GM18870 (cell line): Measurements from ENCODE around the gene SLC22A5.

ENCODE experiments used
- ATAC-seq: cut with Tn5 transposase; IDR thresholded peaks from one replicate; pipeline ENCODE4 v1.9.1; 2021; ENCODE audit warnings: moderate library complexity; ENCODE audit not compliant: unreplicated experiment

The SLC22A5 gene

DNA sequence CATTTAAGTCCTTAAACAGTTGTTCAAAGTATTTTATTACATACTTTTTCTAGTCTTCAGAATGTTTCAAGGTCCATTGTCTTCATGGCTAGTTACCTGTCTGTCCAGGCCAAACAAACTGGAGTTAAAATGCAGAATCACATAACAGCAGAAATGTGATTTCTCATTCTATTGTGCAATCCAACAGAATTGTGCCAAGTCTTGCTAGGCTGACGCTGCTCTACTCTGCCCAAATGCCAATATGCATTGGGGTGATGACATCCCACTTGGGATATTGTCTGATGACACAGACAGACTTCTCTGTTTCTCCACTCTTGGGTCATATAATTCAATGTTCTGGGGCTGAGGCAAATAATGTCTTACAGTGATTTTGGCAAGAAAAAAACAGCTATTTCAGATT lies 5.2 kb upstream of the SLC22A5 start:
- no peak for ATAC-seq

DNA sequence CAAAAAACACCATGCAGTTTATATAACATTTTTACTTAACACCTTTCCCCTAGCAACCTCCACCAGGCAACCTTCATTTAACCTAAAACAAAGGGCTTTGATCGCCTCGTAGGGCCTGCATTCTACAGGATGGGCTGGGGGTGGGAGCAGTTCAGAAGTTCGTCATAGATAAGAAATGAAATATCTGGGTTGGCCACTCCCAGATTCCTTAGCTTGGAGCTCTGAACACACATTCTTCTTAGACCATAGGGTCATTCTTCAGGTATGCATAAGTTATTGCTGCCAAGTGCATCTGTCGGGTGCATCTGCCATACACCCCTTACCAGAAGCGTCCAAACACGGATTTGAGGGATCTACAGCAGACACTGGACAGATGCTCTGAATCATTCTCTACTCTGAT lies 4.3 kb upstream of the SLC22A5 start:
- no peak for ATAC-seq

DNA sequence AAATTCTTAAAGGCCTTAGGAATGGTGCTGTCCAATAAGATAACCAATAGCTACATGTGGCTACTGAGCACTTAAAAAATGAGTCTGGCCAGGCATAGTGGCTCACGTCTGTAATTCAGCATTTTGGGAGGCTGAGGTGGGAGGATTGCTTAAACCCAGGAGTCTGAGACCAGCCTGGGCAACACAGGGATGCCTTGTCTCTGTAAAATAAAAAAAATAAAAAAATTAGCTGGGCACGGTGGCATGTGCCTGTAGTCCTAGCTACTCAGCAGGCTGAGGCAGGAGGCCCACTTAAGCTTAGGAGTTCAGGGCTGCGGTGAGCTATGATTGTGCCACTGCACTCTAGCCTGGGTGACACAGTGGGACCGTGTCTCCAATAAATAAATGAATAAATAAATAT lies 1.3 kb upstream of the SLC22A5 start:
- ATAC-seq = no peak

DNA sequence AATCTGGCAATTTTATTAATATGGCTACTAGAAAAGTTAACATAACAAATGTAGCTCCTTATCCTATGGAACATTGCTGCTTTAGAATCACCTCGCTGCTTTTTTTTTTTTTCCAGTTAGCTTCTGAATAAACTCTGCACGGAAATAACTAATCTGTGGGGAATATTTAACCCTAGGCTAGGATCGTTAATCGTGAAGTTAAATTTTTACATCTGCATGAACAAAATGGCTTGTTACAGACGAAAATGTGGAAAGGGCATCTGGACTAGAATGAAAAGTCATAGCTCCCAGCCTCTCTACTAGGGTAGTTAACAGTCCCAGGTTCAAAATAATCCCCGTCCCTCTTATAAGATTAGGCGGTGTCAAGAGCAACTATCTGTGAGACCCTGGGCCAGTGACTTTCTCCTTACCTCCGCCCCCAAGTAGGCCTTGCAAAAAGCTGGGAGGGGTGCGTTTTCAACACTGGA lies 470 bp upstream of the SLC22A5 start:
- peak; percentile 32 for ATAC-seq

DNA sequence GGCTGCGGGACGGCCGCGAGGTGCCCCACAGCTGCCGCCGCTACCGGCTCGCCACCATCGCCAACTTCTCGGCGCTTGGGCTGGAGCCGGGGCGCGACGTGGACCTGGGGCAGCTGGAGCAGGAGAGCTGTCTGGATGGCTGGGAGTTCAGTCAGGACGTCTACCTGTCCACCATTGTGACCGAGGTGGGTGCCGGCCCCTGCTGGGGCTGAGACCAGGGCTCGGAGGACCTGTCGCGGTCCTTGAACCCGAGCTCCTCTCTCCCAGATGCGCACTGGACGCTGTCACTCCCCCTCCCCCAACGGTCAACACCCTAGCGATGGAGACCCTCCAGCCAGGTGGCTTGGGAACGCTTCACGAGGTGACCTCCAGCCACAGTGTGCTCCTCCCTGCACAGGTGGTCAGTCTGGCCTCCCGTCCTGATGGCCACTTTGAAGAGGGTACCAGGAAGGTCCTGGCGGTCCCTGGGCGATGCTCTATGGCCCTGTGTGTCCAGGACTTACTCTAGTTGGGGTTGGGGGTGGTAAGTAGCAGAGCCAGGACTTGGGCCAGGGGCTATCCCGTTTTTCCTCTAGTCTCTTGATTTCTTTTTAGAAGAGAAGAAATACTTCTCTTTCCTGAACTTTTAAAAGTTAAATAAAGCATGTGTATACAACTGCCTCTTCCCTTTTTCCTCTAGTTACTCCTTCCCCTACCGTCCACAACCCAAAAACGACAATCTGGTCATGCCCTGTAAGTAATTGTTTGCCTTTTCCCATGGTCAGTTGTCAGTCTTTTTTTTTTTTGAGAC lies 866 bp downstream of the SLC22A5 start:
- ATAC-seq = no peak

DNA sequence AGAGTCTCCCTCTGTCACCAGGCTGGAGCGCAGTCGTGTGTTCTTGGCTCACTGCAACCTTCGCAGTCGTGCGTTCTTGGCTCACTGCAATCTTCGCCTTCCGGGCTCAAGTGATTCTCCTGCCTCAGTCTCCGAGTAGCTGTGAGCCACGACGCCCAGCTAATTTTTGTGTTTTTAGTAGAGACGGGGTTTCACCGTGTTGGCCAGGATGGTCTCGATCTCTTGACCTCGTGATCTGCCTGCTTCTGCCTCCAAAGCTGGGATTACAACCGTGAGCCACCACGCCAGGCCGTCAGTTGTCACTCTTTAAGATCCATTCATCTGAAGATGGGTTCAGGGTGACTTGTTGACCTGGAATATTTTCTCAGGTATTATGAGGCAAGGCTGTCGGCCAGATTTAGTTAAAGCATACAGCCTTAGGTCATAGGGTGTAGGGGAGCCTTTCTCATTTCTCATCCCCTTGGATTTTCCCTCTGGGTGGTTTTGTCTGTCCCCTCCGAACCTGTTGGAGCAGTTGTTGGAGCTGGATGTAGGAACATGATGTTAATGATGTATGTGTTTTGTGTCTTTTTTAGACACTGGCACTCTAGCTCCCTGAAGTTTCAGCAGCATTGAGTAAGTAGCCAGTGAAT lies 1.6 kb downstream of the SLC22A5 start:
- no peak for ATAC-seq

DNA sequence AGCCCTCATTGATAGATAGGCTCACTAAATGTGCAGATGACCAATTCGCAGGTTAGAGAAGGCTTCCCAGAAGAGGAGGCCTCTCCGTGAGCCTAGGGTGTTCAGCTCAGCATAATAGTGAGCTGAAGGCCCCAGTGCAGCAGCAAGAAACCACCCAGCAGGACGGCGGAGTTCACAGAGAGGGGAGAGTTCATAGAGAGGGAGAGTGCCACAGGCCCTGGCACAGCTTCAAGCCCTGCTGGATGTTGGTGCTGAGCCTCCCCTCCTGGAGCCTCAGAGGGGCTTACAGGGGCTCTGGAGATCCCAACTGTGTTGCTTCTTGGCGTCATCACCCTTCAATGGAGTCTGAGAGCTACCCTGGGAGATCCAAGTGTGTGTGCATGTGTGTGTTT lies 2.1 kb downstream of the SLC22A5 start:
- ATAC-seq = no peak

DNA sequence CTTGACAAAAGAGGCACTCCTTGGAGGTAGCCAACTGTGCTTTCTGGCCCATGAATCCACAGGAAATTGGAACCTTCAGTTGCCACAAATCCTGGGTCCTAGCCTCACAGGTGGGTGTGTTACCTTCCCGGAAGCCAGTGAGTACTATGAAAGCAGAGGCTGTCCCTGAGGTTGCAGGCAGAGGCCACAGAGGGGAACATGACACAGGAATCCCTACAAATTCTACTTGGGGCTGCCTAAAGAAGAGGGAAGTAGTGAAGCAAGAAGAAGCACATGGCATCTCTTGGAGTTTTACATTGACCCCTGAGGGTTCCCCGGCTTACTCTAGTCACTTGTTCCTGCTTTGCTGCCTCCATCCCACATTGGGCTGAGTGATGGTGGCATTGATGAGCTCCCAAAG lies 2.6 kb downstream of the SLC22A5 start:
- ATAC-seq = no peak

DNA sequence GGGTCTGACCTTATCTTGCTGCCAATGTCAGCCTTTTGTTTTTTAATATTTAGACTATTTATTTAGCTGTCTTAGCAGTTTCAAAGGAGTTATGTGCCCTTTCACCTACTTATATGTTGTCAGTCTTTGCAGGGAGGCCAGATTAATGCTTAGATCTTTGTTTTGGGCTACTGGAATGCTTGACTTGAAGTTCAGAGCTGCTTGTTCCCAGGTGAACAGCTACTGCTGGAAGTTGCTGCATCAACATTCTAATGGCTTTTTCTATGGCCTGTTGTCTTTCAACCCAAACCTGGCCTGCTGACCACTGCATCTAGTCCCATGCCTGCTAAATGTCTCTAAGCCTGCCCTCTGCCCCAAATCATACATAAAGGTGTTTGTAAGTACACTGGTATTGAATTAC lies 3.0 kb downstream of the SLC22A5 start:
- no peak for ATAC-seq

DNA sequence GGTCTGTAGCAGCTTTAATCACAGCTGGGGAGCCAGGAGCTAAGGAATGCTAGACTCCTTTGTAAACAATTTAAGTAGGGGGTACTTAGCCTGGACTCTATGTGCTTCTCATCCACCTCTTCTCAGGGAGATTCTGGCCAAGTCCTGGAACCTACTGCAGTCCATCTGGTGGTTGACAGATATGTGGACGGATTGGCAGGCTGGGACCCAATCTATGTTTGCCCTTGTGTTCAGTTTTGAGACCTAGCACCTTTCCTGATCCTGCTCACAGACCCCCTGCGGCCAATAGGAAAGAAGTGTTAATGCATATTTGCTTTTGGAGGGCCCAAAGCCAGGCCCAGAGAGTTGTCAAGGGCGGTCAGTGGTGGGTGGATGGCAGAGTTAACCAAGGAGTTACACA lies 6.4 kb downstream of the SLC22A5 start:
- ATAC-seq = no peak

DNA sequence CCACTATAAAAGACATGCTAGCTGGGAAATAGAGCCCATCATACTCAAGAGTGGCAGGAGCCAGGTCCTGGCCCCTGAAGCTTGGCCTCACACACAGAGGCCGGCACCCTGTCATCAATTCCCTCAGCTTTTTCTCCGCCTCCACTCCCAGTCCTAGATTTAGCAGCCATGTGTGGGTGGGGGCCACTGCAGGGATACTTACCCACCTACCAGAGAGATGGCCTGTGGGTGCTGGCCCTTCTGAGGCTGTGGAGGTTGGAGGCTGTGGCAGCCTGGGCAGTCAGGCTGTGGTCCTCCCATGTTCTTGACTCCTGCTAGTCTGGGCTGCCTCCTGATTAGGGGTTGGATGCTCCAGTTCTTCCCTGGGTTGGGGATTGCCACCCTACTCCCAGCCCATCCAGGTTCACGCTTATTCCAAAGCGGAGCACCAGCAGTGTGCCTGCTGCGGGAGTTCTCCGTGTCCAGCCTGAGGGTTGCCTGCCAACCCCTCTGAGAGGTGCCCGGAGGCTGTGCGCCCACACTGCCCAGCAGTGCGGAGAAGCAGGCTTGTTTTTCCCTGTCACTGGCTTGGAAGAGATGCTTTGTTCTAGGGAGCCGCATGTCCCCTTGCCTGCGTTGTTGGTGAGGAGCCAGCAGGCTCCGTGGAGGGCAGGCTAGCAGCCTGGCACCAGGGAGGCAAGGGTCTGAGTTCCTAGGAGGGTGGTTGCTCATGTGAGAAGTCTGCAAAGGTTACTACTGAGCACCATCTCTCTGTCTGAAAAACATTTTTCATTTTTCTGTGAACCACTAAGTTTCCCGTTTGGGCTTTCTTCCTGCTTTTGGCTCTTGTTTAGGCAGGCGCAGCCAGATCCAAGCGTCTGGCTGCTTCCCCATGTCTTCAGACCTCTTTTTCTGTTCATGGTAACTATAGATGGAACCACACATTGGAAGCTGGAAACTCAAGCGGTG lies 7.5 kb downstream of the SLC22A5 start:
- no peak for ATAC-seq

DNA sequence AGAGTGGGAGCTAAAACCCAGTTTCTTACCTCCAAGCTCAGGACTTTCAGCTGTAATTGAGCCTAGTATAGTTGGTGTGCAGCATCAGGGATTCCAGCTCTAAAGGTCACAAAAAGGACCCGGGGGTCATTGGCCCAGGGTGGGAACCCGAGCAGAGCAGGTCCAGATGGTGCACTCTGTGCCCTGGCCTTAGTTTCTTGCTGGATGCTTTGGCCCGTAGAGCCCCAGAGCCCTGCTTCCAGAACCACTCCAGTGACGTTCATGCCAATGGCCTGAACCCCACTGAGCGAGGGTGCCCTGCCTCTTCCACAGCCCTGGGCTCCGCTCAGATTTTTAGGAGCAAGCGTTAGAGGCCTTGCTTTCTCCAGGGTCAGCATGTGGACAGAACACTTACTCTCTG lies 8.2 kb downstream of the SLC22A5 start:
- no peak for ATAC-seq

DNA sequence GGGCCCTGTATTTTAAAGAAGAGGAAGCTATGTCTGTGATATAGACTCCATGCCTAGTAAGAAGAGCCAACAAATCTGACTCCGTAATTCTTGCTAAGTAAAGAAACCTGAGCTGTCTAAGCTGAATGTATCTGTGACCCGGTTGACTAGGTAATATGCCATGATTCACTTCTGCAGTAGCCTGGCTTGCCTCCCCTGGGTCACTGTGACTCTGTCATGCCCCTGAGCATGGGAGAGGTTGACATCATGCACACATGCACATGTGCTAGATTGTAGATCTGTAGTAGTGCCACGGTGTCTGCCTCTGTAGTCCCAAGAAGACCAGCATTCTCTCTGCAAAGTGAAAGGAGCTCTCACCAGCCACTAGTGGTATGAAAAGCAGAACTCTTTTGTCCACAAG lies 9.1 kb downstream of the SLC22A5 start:
- ATAC-seq = no peak

DNA sequence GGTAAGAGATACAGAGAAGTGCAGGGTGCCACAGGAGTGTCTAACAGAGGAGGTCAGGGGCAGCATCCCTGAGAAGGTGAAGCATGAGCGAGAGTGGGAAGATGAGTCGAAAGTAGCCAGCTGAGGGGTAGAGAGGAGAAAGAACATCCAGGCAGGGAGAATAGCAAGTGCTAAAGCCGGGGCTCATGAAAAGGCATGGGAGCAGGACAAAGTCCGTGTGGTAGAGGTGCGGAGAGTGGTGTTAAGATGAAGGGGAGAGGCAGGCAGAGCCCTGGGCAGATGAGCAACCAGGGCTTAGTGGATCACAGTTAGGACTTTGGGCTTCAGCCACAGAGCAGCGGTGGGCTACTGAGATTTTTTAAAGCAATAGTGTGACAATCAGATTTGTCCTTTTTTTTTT lies 10.5 kb downstream of the SLC22A5 start:
- no peak for ATAC-seq

DNA sequence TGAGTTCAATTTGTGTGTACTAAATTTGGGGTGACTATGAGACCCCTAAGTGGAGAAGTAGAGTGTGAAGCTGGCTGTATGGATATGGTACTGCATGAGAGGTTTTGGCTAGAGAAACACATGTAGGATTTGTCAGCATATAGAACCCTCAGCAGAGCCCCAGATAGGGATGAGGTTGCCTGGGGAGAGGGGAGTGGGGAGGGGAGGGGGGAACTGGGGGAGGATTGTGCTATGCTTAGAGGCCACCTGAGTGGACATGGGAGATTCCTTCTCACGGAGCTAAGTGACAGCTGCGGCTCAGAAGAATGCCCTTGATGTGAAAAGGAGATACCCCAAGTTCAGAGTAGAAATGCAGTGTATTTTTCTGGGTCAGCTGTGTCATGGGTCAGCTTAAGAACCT lies 11.2 kb downstream of the SLC22A5 start:
- no peak for ATAC-seq

DNA sequence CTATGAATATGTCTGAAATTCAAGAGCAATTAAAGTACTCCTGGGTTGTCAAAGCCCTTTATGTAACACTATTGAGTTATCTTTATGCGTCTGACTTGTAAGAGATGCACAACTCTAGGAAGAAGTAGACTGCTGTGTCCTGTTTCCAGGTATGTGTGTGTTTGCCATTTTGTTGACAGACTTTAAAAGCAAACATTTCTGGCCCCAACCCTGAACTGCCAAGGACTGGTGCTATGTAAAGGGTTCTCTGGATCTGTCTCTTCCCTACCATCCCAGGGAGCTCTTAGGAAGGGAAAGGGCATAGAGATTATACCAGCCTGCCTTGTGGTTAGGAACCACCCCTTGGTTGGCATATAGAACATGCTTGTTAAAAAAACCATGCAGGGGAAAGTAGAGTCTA lies 12.1 kb downstream of the SLC22A5 start:
- ATAC-seq = no peak

DNA sequence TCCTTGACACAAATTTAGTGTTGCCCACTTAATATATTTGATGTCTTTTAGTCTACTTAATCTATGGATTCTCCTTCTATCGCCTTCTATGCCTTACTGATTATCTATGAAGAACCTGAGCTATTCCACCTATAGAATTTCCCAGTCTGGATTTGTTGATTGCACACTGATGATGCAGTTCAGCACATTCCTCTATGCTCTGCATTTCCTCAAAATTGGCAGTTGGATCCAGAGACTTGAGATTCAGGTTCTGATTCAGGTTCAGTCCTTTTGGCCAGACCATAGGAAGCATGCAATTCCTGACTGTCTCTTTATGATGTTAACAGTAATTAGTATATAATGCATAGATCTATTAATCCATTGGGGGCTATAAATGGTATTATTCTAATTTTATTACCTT lies 13.8 kb downstream of the SLC22A5 start:
- no peak for ATAC-seq

DNA sequence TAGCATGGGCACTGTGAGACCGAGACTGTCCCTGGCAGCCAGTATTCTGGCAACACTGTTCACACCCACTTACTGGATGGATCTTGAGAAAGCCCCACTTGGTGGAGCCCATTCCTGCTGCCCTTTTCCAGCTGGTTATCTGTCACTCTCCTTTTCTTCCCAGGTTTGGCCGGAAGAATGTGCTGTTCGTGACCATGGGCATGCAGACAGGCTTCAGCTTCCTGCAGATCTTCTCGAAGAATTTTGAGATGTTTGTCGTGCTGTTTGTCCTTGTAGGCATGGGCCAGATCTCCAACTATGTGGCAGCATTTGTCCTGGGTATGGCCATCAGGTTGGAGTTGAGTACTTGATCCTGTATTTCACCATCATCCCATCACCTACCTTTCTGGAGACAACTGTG lies 14.5 kb downstream of the SLC22A5 start:
- ATAC-seq = no peak

DNA sequence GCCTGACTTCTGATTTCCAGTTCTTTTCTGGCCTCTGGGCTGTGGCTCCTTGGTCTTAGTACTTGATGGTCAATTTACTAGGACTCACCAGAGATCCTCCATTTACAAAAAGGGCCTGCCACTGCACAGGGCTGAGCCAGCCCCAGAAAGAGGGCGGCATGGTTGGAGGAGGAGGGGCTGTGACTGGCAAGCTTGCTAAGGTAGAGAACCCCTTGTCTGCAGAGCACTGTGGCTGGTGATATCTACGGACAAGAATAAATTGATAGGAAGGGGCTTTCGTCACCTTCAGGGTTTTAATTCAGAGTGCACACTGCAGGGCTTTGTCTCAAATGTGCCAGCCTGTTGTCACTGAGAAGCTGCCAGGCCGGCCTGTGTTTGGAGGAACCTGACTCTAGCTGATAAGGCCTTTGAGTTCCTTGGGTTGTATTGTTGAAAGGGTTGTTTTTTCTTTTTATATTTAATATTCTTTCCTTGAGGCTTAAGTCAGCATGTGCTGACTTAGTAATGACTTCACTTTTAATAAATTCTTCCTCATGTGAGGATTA lies 15.1 kb downstream of the SLC22A5 start:
- no peak for ATAC-seq

DNA sequence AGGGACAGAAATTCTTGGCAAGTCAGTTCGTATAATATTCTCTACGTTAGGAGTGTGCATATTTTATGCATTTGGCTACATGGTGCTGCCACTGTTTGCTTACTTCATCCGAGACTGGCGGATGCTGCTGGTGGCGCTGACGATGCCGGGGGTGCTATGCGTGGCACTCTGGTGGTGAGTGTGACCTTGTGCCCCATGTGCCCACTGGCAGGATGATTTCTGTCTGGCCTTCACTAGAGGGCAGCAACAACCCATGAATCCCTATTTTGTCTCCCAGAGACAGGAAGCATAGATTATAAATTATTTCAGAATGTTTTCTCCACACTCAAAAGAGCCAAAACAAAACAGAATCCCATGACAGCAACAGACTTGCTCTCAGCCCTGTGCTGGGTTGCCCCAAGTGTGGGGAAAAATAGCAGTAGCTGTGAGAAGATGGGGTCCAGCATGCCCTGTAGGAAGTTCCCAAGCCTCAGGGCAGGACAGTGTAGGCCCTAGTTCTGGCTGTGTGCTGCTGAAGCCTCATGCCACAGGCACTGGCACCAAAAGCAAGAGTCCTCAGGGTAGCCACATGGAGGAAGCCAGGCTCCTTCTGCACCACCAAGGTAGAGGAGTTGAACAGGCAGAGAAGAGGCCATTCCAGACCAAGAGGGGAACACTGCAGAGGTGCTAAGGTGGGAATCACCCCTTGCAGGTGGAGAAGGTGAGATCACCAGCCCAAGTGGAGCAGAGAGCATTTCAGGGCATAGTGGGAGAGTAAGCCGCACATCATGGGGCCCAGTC lies 16.0 kb downstream of the SLC22A5 start:
- no peak for ATAC-seq
